Measurements from ENCODE around the gene PLEKHM3. TPM values are rescaled to one million over a fixed set of nuclear protein-coding genes. Genes with fewer than 3 reads are reported as not detected.

Gene PLEKHM3
- total RNA-seq, 1 donor = 13.8 TPM

- no peak overlapping the region for H3K4me3 ChIP-seq (ENCODE audit: low read depth, low read length)
- DNase-seq (ENCODE audit: low read depth) = no peak
- TF ChIP-seq, protein P1, sequence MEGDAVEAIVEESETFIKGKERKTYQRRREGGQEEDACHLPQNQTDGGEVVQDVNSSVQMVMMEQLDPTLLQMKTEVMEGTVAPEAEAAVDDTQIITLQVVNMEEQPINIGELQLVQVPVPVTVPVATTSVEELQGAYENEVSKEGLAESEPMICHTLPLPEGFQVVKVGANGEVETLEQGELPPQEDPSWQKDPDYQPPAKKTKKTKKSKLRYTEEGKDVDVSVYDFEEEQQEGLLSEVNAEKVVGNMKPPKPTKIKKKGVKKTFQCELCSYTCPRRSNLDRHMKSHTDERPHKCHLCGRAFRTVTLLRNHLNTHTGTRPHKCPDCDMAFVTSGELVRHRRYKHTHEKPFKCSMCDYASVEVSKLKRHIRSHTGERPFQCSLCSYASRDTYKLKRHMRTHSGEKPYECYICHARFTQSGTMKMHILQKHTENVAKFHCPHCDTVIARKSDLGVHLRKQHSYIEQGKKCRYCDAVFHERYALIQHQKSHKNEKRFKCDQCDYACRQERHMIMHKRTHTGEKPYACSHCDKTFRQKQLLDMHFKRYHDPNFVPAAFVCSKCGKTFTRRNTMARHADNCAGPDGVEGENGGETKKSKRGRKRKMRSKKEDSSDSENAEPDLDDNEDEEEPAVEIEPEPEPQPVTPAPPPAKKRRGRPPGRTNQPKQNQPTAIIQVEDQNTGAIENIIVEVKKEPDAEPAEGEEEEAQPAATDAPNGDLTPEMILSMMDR (IDR thresholded peaks at IDR 0.05; ENCODE audit: insufficient read depth, low read depth, low read length) = no peak
These were observed 170.6 kb downstream of the PLEKHM3 start for GRCh38 chr2:207854484-207855440.

GRCh38 chr2:207852791-207853190, 172.5 kb downstream of the PLEKHM3 start:
- no peak for DNase-seq (ENCODE audit: low read depth)
- H3K4me3 ChIP-seq (ENCODE audit: low read depth, low read length) = no peak overlapping the region
- TF ChIP-seq, protein P1 (IDR thresholded peaks at IDR 0.05; ENCODE audit: insufficient read depth, low read depth, low read length) = no peak

DNA sequence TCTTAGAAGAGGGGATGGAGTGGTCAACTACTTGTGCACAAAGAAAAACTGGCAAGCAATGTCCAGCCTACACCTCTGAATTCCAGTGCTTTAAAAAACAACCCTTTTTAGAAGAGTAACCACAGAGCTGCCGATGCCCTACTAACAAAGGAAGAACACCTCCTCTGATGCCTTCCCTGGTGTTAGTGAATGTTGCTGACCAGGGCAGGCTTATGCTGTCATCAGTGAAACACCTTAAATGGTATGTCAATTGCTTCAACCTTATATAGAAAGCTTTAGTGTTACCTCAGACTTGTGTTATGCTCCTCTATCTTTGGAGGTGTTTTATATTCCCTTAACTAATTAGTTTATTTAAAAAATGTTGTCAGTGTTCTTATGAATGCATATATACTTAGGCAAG, 175.9 kb downstream of the PLEKHM3 start:
- TF ChIP-seq, protein P1 (IDR thresholded peaks at IDR 0.05; ENCODE audit: insufficient read depth, low read depth, low read length) = no peak
- no peak for DNase-seq (ENCODE audit: low read depth)
- H3K4me3 ChIP-seq (ENCODE audit: low read depth, low read length) = no peak overlapping the region

GRCh38 chr2:207848545-207848928, 176.8 kb downstream of the PLEKHM3 start:
- no peak for DNase-seq (ENCODE audit: low read depth)
- no peak overlapping the region for H3K4me3 ChIP-seq (ENCODE audit: low read depth, low read length)
- TF ChIP-seq, protein P1 (IDR thresholded peaks at IDR 0.05; ENCODE audit: insufficient read depth, low read depth, low read length) = no peak

DNA sequence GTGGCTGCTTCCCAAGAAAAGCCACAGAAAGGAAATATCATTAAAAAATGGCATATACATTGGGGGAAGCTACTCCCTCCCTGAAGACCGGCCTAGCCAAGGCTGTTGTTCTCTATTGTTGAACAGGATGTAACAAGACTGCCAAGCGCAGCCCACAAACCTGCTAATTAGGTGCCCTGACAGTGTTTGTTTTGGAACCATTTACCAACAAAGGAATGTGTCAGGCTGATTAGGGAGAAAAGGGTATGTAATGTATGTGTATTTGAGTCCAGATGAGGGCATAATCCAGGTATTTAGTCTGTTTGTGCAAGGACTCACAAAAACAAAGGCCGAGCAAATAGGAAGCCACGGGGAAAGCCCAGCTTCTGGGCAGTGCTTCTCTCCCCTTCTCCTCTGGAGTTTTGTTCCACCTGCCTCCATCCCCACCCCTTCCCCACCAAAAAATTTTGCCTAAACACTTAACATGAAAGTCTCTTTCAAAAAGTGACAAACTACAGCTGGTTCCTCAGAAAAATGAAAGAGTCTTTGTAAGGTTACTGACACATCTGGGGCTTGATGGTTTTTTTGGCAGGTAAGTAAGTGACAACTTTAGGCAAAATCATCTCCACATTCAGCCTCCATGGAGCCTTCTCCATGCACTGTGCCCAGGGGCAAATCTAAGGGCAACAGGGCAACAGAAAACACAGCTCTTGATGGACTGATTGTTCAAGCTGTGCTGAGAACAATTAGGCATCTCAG, 177.4 kb downstream of the PLEKHM3 start:
- TF ChIP-seq, protein P1 (IDR thresholded peaks at IDR 0.05; ENCODE audit: insufficient read depth, low read depth, low read length) = no peak
- no peak overlapping the region for H3K4me3 ChIP-seq (ENCODE audit: low read depth, low read length)
- no peak for DNase-seq (ENCODE audit: low read depth)

GRCh38 chr2:207847098-207847806, 178.1 kb downstream of the PLEKHM3 start:
- TF ChIP-seq, protein P1 (IDR thresholded peaks at IDR 0.05; ENCODE audit: insufficient read depth, low read depth, low read length) = no peak
- no peak overlapping the region for H3K4me3 ChIP-seq (ENCODE audit: low read depth, low read length)
- no peak for DNase-seq (ENCODE audit: low read depth)
